Measurements from ENCODE around the gene COLEC12.

The COLEC12 gene

DNA sequence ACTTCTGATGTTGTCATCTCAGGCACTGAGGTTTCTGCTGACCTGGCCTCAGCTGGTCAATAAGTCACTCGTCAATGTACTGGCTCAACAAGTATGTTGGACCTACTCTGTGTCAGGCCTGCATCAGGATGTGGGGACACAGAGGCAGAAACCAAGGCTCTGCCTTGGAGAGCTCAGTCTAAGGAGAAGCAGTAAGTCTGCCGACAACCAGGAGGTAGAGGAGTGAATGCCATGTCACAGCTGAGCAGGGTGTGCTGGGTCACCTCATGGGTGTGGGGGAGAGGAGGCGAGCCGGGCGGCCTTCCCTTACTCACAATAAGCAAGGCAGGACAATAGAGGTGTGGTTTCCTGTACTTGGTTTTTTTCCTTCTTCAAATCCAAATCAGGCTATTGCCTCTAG, 75.8 kb downstream of the COLEC12 start:
- H3K27ac ChIP-seq (ENCODE audit: low read length): no peak overlapping the region
- no peak overlapping the region for H3K9ac ChIP-seq (ENCODE audit: low read length)
- no peaks in the 10 kb centered on the region for H3K79me2 ChIP-seq (ENCODE audit: low read length)
- no peaks in the 10 kb centered on the region for H3K4me1 ChIP-seq (ENCODE audit: low read length)
- no peaks in the 10 kb centered on the region for H4K20me1 ChIP-seq (ENCODE audit: insufficient read depth, low read length)
- H3K4me2 ChIP-seq (ENCODE audit: low read length): no peak overlapping the region
- H3K27me3 ChIP-seq (ENCODE audit: low read depth, low read length): peaks cover 7% of the 10 kb centered on the region
- H3K4me3 ChIP-seq (ENCODE audit: low read length): no peak overlapping the region
- H3K36me3 ChIP-seq (replicated peaks; ENCODE audit: low read depth, low read length): no peaks in the 10 kb centered on the region
- H2AFZ ChIP-seq (ENCODE audit: low read depth, low read length): no peak overlapping the region
- H3K9me3 ChIP-seq (ENCODE audit: insufficient read depth, low read length): no peaks in the 10 kb centered on the region
- TF ChIP-seq, protein P1, sequence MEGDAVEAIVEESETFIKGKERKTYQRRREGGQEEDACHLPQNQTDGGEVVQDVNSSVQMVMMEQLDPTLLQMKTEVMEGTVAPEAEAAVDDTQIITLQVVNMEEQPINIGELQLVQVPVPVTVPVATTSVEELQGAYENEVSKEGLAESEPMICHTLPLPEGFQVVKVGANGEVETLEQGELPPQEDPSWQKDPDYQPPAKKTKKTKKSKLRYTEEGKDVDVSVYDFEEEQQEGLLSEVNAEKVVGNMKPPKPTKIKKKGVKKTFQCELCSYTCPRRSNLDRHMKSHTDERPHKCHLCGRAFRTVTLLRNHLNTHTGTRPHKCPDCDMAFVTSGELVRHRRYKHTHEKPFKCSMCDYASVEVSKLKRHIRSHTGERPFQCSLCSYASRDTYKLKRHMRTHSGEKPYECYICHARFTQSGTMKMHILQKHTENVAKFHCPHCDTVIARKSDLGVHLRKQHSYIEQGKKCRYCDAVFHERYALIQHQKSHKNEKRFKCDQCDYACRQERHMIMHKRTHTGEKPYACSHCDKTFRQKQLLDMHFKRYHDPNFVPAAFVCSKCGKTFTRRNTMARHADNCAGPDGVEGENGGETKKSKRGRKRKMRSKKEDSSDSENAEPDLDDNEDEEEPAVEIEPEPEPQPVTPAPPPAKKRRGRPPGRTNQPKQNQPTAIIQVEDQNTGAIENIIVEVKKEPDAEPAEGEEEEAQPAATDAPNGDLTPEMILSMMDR (IDR thresholded peaks at IDR 0.05; ENCODE audit: low read depth, low read length): no peak
- no peak for TF ChIP-seq EZH2phosphoT487 (IDR thresholded peaks at IDR 0.05; ENCODE audit: low read depth)

DNA sequence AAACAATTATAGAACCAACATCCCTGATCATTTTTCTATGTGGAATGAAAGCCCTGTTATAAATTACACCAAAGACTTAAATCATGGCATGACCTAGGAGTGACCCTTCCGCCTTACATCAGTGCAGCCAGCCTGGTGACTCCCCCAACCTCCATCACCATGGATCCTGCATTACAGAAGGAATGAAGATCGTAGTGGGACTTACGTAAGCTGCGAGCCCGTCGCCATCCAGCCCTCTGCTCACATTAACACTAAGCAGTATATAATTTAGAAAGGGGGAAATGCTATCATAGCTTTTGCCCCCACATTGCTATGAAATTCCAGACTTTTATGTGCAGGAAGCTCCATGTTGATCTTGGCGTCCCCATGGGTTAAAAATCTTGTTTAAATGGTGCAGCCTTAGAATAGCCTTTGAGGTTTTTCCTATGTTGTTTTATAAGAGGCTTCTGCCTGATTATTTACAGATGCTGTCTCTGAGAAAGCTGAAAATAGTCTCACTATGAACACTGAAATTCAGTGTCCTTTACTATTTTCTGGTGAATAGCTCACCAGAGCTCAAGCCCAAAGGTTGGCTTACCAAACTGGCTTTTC, 76.3 kb downstream of the COLEC12 start:
- peaks cover 7% of the 10 kb centered on the region for H3K27me3 ChIP-seq (ENCODE audit: low read depth, low read length)
- no peaks in the 10 kb centered on the region for H3K79me2 ChIP-seq (ENCODE audit: low read length)
- H4K20me1 ChIP-seq (ENCODE audit: insufficient read depth, low read length): no peaks in the 10 kb centered on the region
- H2AFZ ChIP-seq (ENCODE audit: low read depth, low read length): no peak overlapping the region
- TF ChIP-seq, protein P1 (IDR thresholded peaks at IDR 0.05; ENCODE audit: low read depth, low read length): no peak
- TF ChIP-seq EZH2phosphoT487 (IDR thresholded peaks at IDR 0.05; ENCODE audit: low read depth): no peak
- H3K9ac ChIP-seq (ENCODE audit: low read length): no peak overlapping the region
- H3K9me3 ChIP-seq (ENCODE audit: insufficient read depth, low read length): no peaks in the 10 kb centered on the region
- no peaks in the 10 kb centered on the region for H3K36me3 ChIP-seq (replicated peaks; ENCODE audit: low read depth, low read length)
- no peak overlapping the region for H3K4me2 ChIP-seq (ENCODE audit: low read length)
- H3K27ac ChIP-seq (ENCODE audit: low read length): no peak overlapping the region
- no peaks in the 10 kb centered on the region for H3K4me1 ChIP-seq (ENCODE audit: low read length)
- no peak overlapping the region for H3K4me3 ChIP-seq (ENCODE audit: low read length)

DNA sequence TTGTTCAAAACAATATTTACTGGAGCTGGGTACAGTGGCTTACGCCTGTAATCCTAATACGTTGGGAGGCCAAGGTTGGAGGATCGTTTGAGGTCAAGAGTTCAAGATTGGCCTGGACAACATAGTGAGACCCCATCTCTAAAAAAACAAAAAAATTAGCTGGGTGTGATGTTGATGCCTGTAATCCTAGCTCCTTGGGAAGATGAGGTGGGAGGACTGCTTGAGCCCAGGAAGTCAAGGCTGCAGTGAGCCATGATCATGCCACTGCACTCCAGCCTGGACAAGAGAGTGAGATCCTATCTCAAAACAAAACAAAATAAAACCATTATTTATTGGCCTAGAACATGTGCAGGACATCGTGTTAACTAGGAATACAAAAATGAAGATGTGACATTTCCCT, 77.5 kb downstream of the COLEC12 start:
- Histone ChIP-seq H3K27ac (ENCODE audit: low read length) (no peak overlapping the region), H3K9ac (ENCODE audit: low read length) (no peak overlapping the region), H2AFZ (ENCODE audit: low read depth, low read length) (no peak overlapping the region), H3K4me2 (ENCODE audit: low read length) (no peak overlapping the region), H3K9me3 (ENCODE audit: insufficient read depth, low read length) (no peaks in the 10 kb centered on the region), H3K4me1 (ENCODE audit: low read length) (no peaks in the 10 kb centered on the region), H4K20me1 (ENCODE audit: insufficient read depth, low read length) (no peaks in the 10 kb centered on the region), H3K36me3 (replicated peaks; ENCODE audit: low read depth, low read length) (no peaks in the 10 kb centered on the region), H3K79me2 (ENCODE audit: low read length) (no peaks in the 10 kb centered on the region), H3K4me3 (ENCODE audit: low read length) (no peak overlapping the region), H3K27me3 (ENCODE audit: low read depth, low read length) (peaks cover 7% of the 10 kb centered on the region)
- TF ChIP-seq, protein P1 (IDR thresholded peaks at IDR 0.05; ENCODE audit: low read depth, low read length): no peak
- no peak for TF ChIP-seq EZH2phosphoT487 (IDR thresholded peaks at IDR 0.05; ENCODE audit: low read depth)

- no peak overlapping the region for H3K27ac ChIP-seq (ENCODE audit: low read length)
- no peak for TF ChIP-seq EZH2phosphoT487 (IDR thresholded peaks at IDR 0.05; ENCODE audit: low read depth)
- TF ChIP-seq, protein P1 (IDR thresholded peaks at IDR 0.05; ENCODE audit: low read depth, low read length): no peak
- peaks cover 7% of the 10 kb centered on the region for H3K27me3 ChIP-seq (ENCODE audit: low read depth, low read length)
- no peak overlapping the region for H3K4me2 ChIP-seq (ENCODE audit: low read length)
- H4K20me1 ChIP-seq (ENCODE audit: insufficient read depth, low read length): no peaks in the 10 kb centered on the region
- no peak overlapping the region for H3K4me3 ChIP-seq (ENCODE audit: low read length)
- no peaks in the 10 kb centered on the region for H3K9me3 ChIP-seq (ENCODE audit: insufficient read depth, low read length)
- H3K4me1 ChIP-seq (ENCODE audit: low read length): no peaks in the 10 kb centered on the region
- H3K36me3 ChIP-seq (replicated peaks; ENCODE audit: low read depth, low read length): no peaks in the 10 kb centered on the region
- no peak overlapping the region for H3K9ac ChIP-seq (ENCODE audit: low read length)
- H3K79me2 ChIP-seq (ENCODE audit: low read length): no peaks in the 10 kb centered on the region
- no peak overlapping the region for H2AFZ ChIP-seq (ENCODE audit: low read depth, low read length)
Measured at GRCh38 chr18:421247-422155, 79.0 kb downstream of the COLEC12 start.

Measured in OCI-LY3 (cell line).